ENCODE results near the gene SPTAN1.
"Not testable (repeated sequence)": the region's sequence is repeated elsewhere in the genome, so short reads cannot be mapped to it uniquely, and the experiment has no call there.

Gene SPTAN1

DNA sequence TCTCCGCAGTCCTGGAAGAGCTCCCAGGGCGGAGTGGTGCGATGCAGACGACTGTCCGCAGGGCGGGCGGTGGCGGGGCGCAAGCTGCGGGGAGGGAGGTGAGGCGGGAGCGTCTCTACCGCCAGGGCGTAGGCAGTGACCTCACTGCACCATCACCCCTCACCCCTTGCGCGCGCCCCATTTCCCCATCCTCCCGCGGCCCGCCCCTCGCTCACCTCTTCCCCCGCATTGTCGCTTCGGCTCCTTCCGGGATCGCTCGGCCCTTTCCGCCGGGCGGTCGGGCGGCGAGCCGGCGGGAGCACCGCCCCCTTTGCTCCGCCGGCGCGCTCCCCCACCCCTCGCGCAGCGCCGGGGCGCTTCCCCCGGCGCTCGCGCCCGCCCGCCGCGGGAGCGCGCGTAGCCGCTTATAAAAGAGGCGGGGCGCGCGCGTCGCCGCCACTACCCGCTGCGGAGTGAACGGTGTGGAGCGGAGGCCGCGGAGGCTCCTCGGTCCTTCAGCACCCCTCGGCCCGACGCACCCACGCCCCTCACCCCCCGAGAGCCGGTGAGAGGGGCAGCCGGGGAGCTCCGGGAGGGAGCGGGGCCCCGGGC, at the start of gene SPTAN1:
Gene SPTAN1, plus strand, starts transcription at position 435 of the 591 bp plus-strand sequence. CDS start 14,154 bp downstream, outside the sequence.
- DNase-seq (ENCODE audit: low read depth, low spot score): peak; percentile 97

DNA sequence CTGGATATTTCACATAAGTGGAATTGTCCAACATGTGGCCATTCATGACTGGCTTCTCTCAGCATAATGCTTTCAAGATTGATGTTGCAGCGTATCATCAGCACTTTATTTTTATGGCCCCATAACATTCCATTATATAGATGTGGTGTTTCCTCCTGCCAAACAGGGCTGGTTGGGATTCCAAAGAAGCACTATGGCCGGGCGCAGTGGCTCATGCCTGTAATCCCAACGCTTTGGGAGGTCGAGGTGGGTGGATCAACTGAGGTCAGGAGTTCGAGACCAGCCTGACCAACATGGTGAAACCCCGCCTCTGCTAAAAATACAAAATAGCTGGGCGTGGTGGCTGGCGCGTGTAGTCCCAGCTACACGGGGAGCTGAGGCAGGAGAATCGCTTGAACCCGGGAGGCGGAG, 49.0 kb upstream of the SPTAN1 start:
- not testable (repeated sequence) for DNase-seq (ENCODE audit: low read depth, low spot score)

DNA sequence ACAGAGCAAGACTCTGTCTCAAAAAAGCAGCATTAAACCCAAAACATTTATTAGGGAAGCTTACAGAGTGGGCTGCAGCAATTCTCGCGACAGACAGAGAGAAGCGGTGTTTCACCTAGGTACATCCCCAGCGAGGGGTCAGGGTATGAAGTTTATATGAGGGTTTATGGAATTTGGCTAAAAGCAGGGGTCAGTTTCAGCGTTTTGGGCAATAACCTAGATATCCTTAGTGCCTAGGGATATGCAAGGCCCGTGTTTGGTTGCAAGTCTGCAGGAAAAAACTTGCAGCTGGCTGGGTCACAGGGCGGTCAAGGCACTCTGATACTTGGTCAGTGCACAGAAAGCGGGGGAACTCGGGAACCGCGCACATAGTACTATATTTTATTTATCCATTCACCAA, 48.5 kb upstream of the SPTAN1 start:
- peak; percentile 20 for DNase-seq (ENCODE audit: low read depth, low spot score)

DNA sequence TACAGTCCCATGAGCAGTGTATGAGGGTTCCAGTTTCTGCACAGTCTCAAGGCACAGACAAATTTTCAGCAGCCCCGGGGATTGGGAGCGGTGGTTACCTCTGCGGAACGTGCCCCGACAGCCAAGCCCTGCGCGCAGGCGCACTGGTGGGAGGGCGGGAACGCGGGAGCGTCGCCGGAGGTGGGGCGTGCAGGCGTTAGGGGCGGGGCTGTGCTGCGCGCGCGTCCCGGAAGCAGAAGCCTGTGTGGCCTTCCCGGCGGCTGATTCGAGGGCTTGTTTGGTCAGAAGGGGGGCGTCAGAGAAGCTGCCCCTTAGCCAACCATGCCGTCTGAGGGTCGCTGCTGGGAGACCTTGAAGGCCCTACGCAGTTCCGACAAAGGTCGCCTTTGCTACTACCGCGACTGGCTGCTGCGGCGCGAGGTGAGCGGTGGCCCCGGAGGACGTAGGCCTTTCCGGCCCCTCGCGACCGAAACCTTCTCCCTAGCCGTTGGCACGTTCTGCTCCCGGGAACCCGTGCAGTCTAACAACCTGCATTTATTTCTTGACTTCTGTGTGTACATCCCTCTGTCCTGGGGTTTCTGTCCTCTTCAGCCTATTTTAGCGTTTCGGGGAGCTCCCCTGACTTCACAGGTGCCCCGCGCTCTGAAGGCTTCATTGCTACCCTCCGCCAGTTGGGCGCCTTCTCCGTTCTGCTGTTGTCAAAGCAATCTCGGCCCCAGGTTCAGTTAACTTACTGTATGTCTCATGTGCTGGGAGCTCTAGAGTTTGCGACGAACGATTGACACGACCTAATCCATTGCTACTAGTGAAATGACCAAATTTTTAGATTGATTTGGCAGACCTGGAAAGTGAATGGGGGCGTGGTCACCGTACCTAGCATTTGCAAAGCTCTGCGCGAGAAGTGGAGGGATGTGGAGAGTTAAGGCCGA, 47.6 kb upstream of the SPTAN1 start, which contains the start of gene GLE1:
Gene GLE1, plus strand, starts transcription at position 235 of the 929 bp plus-strand sequence. Its CDS starts 87 bp downstream, at position 322.
- peak; percentile 98 for DNase-seq (ENCODE audit: low read depth, low spot score)

DNA sequence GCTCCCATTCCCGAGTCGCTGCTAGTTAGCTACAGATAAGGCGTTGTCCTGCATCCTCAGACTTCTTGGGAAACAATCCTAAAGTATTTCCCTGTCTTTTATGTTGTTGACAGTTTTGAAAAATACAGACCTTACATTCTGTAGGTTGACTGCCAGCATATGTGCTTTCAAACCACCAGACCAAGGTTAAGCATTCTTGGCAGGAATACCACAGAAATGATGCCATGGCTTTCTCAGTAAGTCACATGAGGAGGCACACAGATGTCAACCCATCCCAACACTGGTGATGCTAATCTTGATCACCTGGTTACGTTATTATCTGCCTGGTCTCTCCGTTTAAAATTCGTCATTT, 47.0 kb upstream of the SPTAN1 start:
- no peak for DNase-seq (ENCODE audit: low read depth, low spot score)

DNA sequence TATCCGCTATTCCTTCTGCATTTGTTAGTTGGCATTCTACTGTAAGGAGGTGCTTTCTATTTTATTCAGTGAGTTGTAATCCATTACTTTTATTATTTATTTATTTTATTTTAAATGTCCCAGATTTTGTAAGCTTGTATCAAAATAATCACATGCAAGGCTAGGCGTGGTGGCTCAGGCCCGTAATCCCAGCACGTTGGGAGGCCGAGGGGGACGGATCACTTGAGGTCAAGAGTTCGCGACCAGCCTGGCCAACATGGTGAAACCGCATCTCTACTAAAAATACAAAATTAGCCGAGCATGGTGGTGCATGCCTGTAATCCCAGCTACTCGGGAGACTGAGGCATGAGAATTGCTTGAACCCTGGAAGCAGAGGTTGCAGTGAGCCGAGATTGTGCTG, 46.5 kb upstream of the SPTAN1 start:
- DNase-seq (ENCODE audit: low read depth, low spot score): not testable (repeated sequence)

DNA sequence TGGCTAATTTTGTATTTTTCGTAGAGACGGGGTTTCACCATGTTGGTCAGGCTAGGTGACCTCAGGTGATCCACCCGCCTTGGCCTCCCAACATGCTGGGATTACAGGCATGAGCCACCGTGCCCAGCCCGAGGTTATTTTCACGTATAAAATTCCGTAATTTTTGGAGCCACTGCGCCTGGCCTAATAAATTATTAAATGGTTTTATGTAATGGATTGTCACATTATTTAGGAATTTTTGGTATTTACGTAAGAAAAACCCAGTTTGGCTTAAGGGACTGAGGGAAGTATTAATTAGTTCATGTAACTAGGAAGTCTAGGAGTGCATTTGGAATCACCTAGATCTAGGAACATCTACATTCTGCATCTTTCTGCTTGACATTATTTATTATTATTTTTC, 39.6 kb upstream of the SPTAN1 start:
- DNase-seq (ENCODE audit: low read depth, low spot score): no peak

DNA sequence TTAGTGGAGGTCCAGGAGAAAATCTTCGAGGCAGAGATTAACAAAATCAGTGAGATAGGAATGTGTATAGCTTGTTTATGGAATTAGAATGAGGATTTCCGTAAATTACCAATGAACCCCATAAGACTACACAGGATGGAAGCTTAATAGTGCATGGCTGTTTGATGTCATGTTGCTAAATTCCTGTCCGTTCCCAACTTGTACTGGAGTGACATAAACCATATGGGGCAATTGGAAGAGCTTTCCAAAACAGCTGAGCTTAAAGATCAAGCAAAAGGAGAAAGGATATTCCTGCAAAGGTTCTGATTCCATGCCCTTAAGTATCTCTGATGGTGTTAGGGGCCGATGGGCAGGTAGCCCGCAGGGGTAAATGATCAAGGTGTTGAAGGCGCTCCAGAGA, 30.4 kb upstream of the SPTAN1 start:
- DNase-seq (ENCODE audit: low read depth, low spot score): no peak

DNA sequence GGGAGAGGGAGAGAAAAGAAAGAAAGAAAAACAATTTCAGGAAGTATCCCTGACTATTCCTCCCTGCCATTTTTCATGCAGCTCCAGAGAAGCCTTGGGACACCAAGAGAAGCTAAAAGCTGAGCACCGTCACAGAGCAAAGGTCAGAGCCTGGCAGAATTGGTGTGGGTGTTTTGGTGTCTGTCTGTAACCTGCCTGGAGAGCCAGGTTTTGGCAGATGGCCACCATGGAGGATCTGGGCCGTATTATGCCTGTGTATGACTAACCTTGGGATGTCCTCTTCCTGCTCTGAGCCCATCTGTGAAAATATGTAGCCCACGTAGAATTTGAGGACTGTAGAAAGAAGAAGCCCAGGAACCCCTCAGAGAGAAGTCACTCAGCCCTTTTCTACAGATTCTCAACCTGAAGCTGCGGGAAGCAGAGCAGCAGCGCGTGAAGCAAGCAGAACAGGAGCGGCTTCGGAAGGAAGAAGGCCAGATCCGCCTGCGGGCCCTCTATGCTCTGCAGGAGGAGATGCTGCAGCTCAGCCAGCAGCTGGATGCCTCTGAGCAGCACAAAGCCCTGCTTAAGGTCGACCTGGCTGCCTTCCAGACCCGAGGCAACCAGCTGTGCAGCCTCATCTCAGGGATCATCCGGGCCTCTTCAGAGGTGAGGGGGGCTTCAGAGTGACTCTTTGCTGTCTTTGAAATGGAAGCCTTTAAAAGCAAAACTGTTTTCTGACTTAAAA, 29.0 kb upstream of the SPTAN1 start:
- peak; percentile 32 for DNase-seq (ENCODE audit: low read depth, low spot score)

DNA sequence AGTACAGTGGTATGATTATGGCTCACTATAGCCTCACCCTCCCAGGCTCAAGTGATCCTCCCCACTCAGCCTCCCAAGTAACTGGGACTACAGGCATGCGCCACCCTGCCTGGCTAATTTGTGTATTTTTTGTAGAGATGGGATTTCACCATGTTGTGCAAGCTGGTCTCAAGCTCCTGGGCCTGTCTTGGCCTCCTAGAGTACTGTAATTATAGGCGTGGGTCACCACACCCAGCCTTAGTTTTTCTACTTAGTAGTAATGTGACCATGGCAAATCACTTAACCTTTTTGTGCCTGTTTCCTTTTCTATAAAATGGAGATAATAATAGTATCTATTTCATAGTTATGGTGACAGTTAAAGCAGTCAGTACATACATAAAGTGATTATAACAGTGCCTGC, 25.7 kb upstream of the SPTAN1 start:
- DNase-seq (ENCODE audit: low read depth, low spot score): no peak

DNA sequence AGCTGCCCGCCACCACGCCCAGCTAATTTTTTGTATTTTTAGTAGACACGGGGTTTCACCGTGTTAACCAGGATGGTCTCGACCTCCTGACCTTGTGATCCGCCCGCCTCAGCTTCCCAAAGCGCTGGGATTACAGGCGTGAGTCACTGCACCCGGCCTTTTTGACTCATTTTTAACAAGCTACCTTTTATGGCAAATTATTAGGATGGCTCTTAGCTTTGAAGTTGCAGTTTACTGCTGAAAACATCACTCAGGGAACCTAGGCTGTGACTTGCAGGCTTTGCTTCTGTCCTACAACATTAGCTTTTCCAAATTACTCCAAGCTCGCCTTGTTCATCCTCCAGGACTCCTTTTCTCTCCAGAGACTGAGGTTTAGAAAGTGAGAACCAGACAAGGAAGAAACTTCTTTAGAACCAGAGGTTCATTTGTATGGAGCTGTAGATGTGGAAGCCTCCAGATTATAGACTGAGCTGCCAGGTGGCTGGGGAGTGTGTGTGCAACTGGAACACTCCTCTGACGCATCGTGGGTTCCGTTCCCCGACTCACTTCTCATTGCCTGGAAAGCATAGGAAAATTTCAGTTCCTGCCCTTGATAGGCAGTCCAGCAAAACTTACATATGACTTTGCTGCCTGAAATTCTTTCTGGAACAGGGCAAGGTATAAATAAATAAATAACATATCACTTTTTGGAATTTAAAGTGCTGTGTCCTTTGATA, 23.8 kb upstream of the SPTAN1 start:
- DNase-seq (ENCODE audit: low read depth, low spot score): no peak

DNA sequence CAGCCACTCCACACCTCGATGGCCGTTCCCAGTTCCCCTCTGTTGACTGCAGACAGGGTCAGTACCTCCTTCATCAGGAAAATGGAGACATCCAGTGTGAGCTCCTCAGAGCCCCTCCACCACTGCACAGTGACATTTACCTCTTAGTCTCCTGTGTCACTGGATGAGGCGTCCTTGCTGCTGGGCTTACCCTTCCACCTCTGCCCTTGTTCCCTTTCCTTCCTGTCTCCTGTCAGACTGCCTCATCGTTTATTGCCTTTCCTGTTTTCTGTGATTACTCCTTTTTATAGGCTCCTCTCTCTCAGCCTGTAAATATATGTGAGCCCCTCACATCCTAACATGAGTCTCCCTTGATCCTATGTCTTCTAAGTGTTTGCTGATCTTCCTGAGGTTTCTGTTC, 23.2 kb upstream of the SPTAN1 start:
- DNase-seq (ENCODE audit: low read depth, low spot score): no peak

DNA sequence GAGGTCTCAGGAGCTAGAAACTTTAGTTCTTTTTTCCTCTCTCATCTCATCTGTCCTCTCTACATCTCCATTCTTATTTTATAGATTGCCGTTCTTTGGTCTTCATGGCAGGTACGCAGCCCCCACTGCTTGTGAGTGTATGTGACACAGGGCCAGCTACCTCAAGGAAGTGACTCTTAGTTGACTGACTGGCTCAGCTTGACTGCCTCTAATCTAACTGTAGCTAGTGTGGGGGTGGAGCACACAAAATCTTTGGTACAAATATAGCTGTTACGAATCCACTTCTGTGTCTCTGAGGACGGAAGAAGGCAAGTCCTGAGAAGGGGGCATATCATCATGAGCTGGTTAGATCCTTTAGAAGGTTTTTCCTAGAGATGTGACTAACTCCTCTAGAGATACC, 19.8 kb upstream of the SPTAN1 start:
- no peak for DNase-seq (ENCODE audit: low read depth, low spot score)

DNA sequence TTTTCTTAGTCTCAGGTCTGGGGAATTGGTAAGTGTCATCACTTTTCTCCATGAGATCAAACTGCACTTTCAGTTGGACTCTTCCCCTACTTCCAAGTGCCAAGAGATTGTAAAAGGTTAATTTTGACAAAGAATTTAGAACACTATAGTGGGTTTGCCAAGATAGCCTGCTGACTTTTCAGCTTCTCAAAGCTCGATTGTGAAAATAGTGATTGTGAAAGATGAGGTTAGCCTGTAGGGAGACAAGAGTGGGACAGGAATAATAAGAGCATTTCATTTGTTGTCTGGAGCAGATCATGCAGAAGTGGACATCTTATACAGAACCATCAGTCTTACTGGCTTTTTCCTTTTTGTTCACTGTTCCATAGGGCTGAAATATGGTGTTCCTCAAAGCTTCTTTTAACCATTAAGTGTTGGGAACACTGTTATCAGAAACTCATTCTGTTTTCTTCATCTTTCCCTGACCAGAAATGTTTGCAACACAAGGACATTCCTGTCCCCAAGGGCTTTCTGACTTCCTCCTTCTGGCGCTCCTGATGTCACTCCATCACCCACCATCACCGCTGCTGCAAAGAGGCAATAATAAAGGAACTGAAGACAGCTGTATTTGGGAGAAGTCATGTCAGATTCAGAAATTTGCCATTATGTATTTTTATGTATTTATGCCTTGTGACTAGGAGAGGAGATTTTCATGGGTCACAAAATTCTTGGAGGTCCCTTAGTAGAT, 11.6 kb upstream of the SPTAN1 start:
- no peak for DNase-seq (ENCODE audit: low read depth, low spot score)

DNA sequence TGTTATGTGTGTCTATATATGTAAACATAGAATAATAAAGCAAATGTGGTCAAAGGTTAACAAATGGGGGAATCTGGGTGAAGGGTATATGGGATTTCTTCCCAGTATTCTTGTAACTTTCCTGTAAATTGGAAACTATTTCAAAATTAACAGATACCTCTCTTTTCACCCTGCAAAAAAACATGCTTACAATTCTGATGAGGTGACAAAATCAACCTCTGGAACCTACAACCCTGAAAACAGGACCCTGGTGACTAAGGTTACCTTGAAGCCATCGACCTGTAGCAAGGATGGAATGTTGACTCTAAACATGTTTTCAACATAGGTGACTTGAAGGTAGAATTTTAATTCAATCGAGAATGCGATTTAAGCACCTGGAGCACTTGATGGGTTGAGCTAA, 5.9 kb upstream of the SPTAN1 start:
- DNase-seq (ENCODE audit: low read depth, low spot score): no peak

DNA sequence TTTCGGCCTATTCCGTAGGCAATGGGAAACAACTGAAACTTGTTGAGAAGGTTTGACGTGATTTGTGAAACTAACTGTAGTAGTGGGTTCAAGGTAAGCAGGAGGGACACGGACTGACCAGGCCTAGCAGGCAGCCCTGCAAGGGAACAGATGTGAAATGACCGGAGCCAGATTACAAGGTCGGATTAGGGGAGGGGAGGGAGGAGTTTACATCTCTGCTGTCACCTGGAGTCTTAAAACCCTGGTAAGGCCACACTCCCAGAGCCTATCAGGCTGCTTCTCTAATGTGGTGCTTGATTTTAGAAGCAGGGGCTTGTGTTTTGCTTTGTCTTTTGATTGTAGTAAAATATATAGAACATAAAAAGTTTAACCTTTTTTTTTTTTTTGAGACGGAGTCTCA, 3.5 kb upstream of the SPTAN1 start:
- DNase-seq (ENCODE audit: low read depth, low spot score): no peak

DNA sequence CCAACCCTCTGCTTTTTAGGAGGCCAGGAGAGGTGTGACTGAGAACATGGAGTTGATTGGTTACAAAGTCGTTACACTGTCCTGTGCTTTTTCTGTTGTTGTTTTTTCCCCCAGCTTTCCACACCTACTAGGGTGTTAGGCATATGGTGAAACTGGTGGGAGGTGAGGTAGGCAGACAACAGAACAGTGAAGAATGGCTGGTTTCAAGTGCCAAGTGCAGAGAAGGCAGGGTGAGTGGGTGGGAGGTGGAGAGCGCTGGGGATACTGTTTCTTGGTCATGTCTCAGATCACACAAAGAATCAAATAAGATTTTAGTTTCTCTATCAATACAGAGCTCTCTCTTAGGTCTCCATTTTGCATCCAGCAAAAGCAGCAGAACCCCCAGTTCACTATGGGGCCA, 2.2 kb upstream of the SPTAN1 start:
- no peak for DNase-seq (ENCODE audit: low read depth, low spot score)

DNA sequence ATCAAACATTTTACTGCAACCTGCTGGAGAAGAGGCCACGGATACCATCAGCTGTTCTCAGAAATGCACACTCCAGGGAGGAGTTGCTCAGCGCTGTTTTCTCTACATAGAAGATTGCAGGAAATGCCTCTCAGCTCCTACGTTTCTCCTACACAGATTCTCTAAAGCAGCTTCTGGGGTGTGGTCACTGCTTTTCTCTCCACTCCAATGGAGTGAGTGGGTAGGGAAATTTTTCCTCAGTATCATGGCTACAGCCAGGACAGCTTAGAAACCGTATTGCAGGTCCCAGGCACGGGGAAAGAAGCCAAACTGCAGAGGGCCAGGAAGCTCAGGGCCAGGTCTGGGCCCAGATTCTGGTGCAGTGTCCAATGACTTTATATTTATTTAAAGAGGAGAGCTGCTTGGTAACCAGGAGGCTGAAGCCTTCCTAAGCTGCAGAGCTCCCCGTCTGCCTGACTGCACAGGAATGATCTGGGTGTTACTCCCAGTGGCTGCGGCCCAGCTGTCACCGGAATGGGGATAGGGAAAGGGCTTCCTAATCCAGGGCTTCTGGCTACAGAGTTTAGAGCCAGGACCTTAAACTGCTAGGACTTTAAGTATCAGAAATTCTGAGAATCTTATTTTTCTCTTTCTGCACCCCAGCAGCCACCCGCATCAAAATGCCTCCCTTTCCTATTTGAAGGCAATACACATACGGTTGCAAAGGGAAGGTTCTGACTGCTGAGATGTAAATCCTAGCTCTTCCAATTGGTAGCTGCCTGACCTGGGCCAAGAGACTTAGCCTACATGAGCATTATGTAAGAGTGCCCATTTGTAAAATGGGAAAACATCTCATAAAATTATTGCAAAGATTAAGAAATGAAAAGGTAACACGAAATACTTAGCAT, 1.4 kb upstream of the SPTAN1 start:
- DNase-seq (ENCODE audit: low read depth, low spot score): peak; percentile 60

DNA sequence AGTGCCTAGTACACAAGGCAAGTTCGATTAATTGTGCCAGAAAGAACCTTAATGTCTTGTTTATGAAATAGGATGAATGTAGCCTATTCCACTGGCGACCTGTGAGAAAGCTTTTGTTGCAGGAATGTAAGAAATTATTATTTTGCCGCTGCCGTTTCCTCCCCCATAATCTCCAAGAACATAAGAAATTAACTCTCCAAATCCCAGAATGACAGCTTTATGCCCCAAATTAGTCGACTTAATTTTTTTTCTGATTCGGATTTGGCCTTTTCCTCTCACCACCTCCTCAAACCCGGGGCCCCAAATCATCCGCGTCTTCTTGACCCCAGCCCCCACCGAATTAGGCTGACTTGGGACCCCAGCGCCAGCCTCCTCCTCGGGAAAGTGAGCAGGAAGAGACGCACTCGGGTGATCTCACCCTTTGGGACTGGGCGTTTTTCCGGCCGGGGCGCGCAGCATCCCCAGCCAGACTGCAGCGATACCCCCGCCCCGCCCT, 682 bp upstream of the SPTAN1 start:
- no peak for DNase-seq (ENCODE audit: low read depth, low spot score)

All from astrocyte of the hippocampus (primary cell).